ENCODE results near the gene RXFP4.

Gene RXFP4

GRCh38 chr1:155934097-155934935 lies 7.1 kb upstream of the RXFP4 start, which contains the start of gene KHDC4:
KHDC4 (minus strand) TSS chr1:155934413; CDS start chr1:155934373, 40 bp downstream.
- peak within 1 kb of the TSS; percentile 86 for H3K27ac ChIP-seq
- peak; percentile 94 for DNase-seq (ENCODE audit: low spot score)
- ChIA-PET CTCF (interaction anchor here (0.5 to 1.9 kb wide), 3 partner anchors 55 to 180 kb away, joined by 4 to 6 read pairs (median 4); partner anchors contain the start of gene LMNA), POLR2A (ENCODE audit: low non-redundant PET) (interaction anchor here (0.6 to 1.1 kb wide), 3 partner anchors 9 to 231 kb away, joined by 3 to 8 read pairs (median 3); no protein-coding TSS in a partner anchor)
- no peak for TF ChIP-seq CTCF (conservative IDR thresholded peaks at IDR 0.05; ENCODE audit: low read depth)

GRCh38 chr1:155934936-155935590 lies 6.4 kb upstream of the RXFP4 start:
- POLR2A ChIA-PET (ENCODE audit: low non-redundant PET), result interaction anchor here (0.6 to 0.7 kb wide), 2 partner anchors 169 to 230 kb away, joined by 8 to 13 read pairs; no protein-coding TSS in a partner anchor
- CTCF ChIA-PET, result interaction anchor here (0.8 to 1.9 kb wide), 2 partner anchors 55 to 179 kb away, joined by 4 to 6 read pairs; partner anchors contain the start of gene LMNA
- DNase-seq (ENCODE audit: low spot score), result no peak
- peak overlapping the region; percentile 86 for H3K27ac ChIP-seq
- no peak for TF ChIP-seq CTCF (conservative IDR thresholded peaks at IDR 0.05; ENCODE audit: low read depth)

GRCh38 chr1:155938220-155938627 lies 3.2 kb upstream of the RXFP4 start:
- CTCF ChIA-PET, result interaction anchor here (0.6 to 1.7 kb wide), 8 partner anchors 24 to 272 kb away, joined by 3 to 13 read pairs (median 4); partner anchors contain the start of gene MEX3A

GRCh38 chr1:155940482-155940992 lies 901 bp upstream of the RXFP4 start:
- ChIA-PET POLR2A (ENCODE audit: low non-redundant PET) (interaction anchor here (0.7 kb wide), 1 partner anchor 111 kb away, joined by 3 read pairs; no protein-coding TSS in a partner anchor), CTCF (interaction anchor here (1.1 kb wide), 1 partner anchor 49 kb away, joined by 6 read pairs; no protein-coding TSS in a partner anchor)
- H3K27ac ChIP-seq, result peak overlapping the region; percentile 87
- no peak for TF ChIP-seq CTCF (conservative IDR thresholded peaks at IDR 0.05; ENCODE audit: low read depth)
- DNase-seq (ENCODE audit: low spot score), result peak; percentile 39

More at GRCh38 chr1:155938220-155938627, 3.2 kb upstream of the RXFP4 start:
- DNase-seq (ENCODE audit: low spot score), result peak; percentile 64
- POLR2A ChIA-PET (ENCODE audit: low non-redundant PET), result no interaction called here
- no peak overlapping the region for H3K27ac ChIP-seq
- peak; percentile 79 for TF ChIP-seq CTCF (conservative IDR thresholded peaks at IDR 0.05; ENCODE audit: low read depth)

GRCh38 chr1:155941845-155942531 lies 550 bp downstream of the RXFP4 start:
- ChIA-PET POLR2A (ENCODE audit: low non-redundant PET) (no interaction called here), CTCF (interaction anchor here (1.4 kb wide), 1 partner anchor 13 kb away, joined by 6 read pairs; no protein-coding TSS in a partner anchor)
- H3K27ac ChIP-seq, result peak overlapping the region; percentile 87
- TF ChIP-seq CTCF (conservative IDR thresholded peaks at IDR 0.05; ENCODE audit: low read depth), result no peak
- no peak for DNase-seq (ENCODE audit: low spot score)
